ENCODE results near the gene TENT5C.

DNA sequence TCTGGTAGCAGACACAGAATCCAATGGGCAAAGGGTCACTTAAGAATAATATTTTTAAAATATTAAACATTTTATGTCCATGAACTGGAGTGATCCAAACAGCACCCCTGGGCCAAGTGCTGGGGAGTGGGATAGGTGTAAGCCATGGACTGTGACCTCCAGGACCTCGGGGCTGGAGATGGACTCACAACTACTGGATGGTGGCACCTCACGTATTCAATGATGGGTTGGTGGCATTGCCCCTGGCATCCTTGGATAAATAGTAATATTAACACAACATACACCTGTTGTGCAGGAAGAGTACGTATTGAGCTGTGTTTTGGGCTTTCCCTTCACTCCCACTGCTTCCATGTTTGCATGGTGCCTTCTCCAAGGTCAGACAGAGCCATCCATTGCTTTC, 39.3 kb upstream of the TENT5C start:
- no peak for TF ChIP-seq MXI1 (IDR thresholded peaks at IDR 0.05; ENCODE audit: borderline replicate concordance, low read depth, low read length)
- TF ChIP-seq ETV6 (CRISPR knock-in tag; conservative IDR thresholded peaks at IDR 0.05), result no peak
- no peak for TF ChIP-seq YY1 (IDR thresholded peaks at IDR 0.05; ENCODE audit: insufficient read depth, insufficient replicate concordance, low read depth, low read length)

All from HepG2 (cell line).